Smooth muscle cell (in vitro differentiated cells): ENCODE data around the gene F2RL2. TPM values are rescaled to one million over a fixed set of nuclear protein-coding genes. Genes with fewer than 3 reads are reported as not detected.

Experiments
- DNase-seq: peaks from one replicate; lab custom pipeline; 2025; ENCODE audit not compliant: unreplicated experiment; lab: John Stamatoyannopoulos, UW
- H2AFZ ChIP-seq: fragments of 200-600 bp; sonication (generic); 2 replicates; pipeline ENCODE4 v1.6.0; 2016; ENCODE audit warnings: antibody characterized with exemption, low read depth, mild to moderate bottlenecking
- H3F3A ChIP-seq: fragments of 200-600 bp; sonication (generic); 2 replicates; pipeline ENCODE4 v1.6.0; 2017; ENCODE audit warnings: antibody characterized with exemption, low read depth
- H3K27ac ChIP-seq: fragments of 200-600 bp; sonication (generic); 2 replicates; pipeline ENCODE4 v1.5.1; 2016; ENCODE audit warnings: low read depth, mild to moderate bottlenecking
- H3K27me3 ChIP-seq: fragments of 200-600 bp; sonication (generic); 2 replicates; pipeline ENCODE4 v1.6.1; 2016; ENCODE audit warnings: low read depth, mild to moderate bottlenecking
- H3K36me3 ChIP-seq: fragments of 200-600 bp; sonication (generic); 2 replicates; pipeline ENCODE4 v1.5.1; 2016; ENCODE audit warnings: low read depth
- H3K4me1 ChIP-seq: fragments of 200-600 bp; sonication (generic); 2 replicates; pipeline ENCODE4 v1.5.1; 2016; ENCODE audit warnings: low read depth
- H3K4me2 ChIP-seq: fragments of 200-600 bp; sonication (generic); 2 replicates; pipeline ENCODE4 v1.6.0; 2016; ENCODE audit warnings: mild to moderate bottlenecking
- H3K4me3 ChIP-seq: fragments of 200-600 bp; sonication (generic); 2 replicates; pipeline ENCODE4 v1.5.1; 2016; ENCODE audit warnings: mild to moderate bottlenecking
- H3K79me2 ChIP-seq: fragments of 200-600 bp; sonication (generic); 2 replicates; pipeline ENCODE4 v1.6.0; 2016; ENCODE audit warnings: low read depth, mild to moderate bottlenecking
- H3K9ac ChIP-seq: fragments of 200-600 bp; sonication (generic); 2 replicates; pipeline ENCODE4 v1.6.0; 2016; ENCODE audit warnings: low read depth
- H3K9me3 ChIP-seq: fragments of 200-600 bp; sonication (generic); replicated peaks from 2 replicates; pipeline ENCODE4 v1.5.1; 2016; ENCODE audit warnings: low read depth
- H4K20me1 ChIP-seq: fragments of 200-600 bp; sonication (generic); 2 replicates; pipeline ENCODE4 v1.6.0; 2016; ENCODE audit warnings: low read depth
- CTCF ChIP-seq: fragments of 200-600 bp; sonication (generic); IDR thresholded peaks from 2 replicates; pipeline ENCODE4 v1.5.1; 2017; ENCODE audit warnings: borderline replicate concordance, mild to moderate bottlenecking, antibody characterized with exemption; ENCODE audit not compliant: insufficient read depth, poor library complexity, severe bottlenecking
- WGBS: methylation state at CpG from one replicate; pipeline ENCODE4 v1.1.7; 2016; ENCODE audit warnings: low lambda C conversion rate; 5-methylcytosine and 5-hydroxymethylcytosine counted together
- polyA plus RNA-seq: library from polyadenylated mRNA; unstranded; fragments of >200 nt; fragmentation: Nextera tagmentation; extraction: Ambion mirVana; gene quantifications from 2 replicates; pipeline ENCODE4 v1.2.1, GENCODE V29; 2016
- total RNA-seq: library from RNA; depleted of rRNA; stranded (reverse); fragments of >200 nt; gene quantifications from 2 replicates; pipeline ENCODE4 v1.2.3, GENCODE V29; 2014

The F2RL2 gene
- total and polyA plus RNA-seq, 2 experiments from 2014 or later, result 1.4 TPM; not detected in 1

- Histone ChIP-seq H3K9me3 (no peaks in the 10 kb centered on the region), H3K4me2 (no peak overlapping the region), H3K36me3 (no peaks in the 10 kb centered on the region), H3K4me1 (peaks cover 7% of the 10 kb centered on the region), H3K27me3 (no peaks in the 10 kb centered on the region), H2AFZ (no peak overlapping the region), H3K27ac (no peak overlapping the region), H3K79me2 (no peaks in the 10 kb centered on the region), H3F3A (no peaks in the 10 kb centered on the region), H3K9ac (no peak overlapping the region), H3K4me3 (no peak overlapping the region), H4K20me1 (no peaks in the 10 kb centered on the region)
- TF ChIP-seq CTCF, result no peak
- 97% methylated on average over 6 of the region's 6 CpGs for WGBS
- DNase-seq, result no peak
Measured at GRCh38 chr5:76626738-76627137, 3.5 kb upstream of the F2RL2 start.

DNA sequence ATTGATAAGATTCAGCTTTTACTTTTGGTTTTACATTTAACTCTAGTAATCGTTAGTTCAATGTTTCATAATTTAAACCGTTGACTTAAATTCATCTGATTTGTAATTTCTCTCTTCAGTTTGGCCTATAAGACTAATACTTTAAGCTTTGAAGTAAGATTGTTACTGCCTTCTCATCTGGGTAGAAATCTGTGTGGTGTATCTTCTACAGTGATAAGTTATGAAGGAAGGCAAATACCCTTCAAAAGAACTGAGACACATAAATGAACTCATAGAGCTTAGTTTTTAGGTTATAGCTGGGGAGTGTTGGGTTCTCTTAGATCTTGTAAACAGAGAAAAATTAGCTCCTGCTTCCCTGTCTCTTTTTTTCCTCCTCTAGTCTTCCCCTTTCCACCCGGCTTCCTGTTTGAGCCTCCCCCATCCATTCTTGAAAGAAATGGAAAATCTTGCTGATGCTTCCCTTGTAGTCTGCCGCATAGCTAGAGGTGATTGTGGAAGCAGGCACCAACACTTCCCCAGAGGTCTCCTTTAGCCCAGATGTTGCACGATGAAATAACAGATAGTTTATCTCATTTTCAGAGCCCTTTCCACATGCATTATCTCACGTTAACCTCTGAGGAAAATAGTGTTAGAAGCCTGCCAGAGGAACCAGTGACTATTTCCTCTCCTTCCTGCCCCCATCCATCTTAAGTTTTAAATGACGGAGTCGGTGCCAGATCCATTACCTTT lies 2.0 kb upstream of the F2RL2 start:
- Histone ChIP-seq H3K36me3 (no peaks in the 10 kb centered on the region), H3K9me3 (no peaks in the 10 kb centered on the region), H3K79me2 (no peaks in the 10 kb centered on the region), H3K27me3 (no peaks in the 10 kb centered on the region), H3K4me3 (no peak overlapping the region), H3K9ac (no peak overlapping the region), H3F3A (no peaks in the 10 kb centered on the region), H3K4me2 (no peak overlapping the region), H3K4me1 (peaks cover 7% of the 10 kb centered on the region), H2AFZ (peak overlapping the region; percentile 39), H3K27ac (no peak overlapping the region), H4K20me1 (no peaks in the 10 kb centered on the region)
- DNase-seq, result no peak
- TF ChIP-seq CTCF, result no peak
- 64% methylated on average over 8 of the region's 8 CpGs for WGBS

GRCh38 chr5:76622076-76622475 lies 1.1 kb downstream of the F2RL2 start:
- no peak overlapping the region for H3K27ac ChIP-seq

More at GRCh38 chr5:76622076-76622475, 1.1 kb downstream of the F2RL2 start:
- WGBS, result 90% methylated on average over 5 of the region's 5 CpGs
- Histone ChIP-seq H3K9ac (no peak overlapping the region), H3K36me3 (no peaks in the 10 kb centered on the region), H3K27me3 (no peaks in the 10 kb centered on the region), H3K9me3 (no peaks in the 10 kb centered on the region), H3K79me2 (no peaks in the 10 kb centered on the region), H3K4me1 (peaks cover 7% of the 10 kb centered on the region), H4K20me1 (no peaks in the 10 kb centered on the region), H3K4me3 (no peak overlapping the region), H3F3A (no peaks in the 10 kb centered on the region), H3K4me2 (no peak overlapping the region), H2AFZ (no peak overlapping the region)
- DNase-seq, result no peak
- TF ChIP-seq CTCF, result no peak
